HG03066 (cell line): ENCODE data around the gene SFTPB.
"Not testable (repeated sequence)": the region's sequence is repeated elsewhere in the genome, so short reads cannot be mapped to it uniquely, and the experiment has no call there.

Experiments
- ATAC-seq: cut with Tn5 transposase; IDR thresholded peaks from one replicate; pipeline ENCODE4 v1.9.1; 2021; ENCODE audit warnings: low read depth; ENCODE audit not compliant: unreplicated experiment

Gene SFTPB

GRCh38 chr2:85668009-85668856 lies at the start of gene SFTPB:
SFTPB (minus strand) TSS chr2:85668199; CDS start chr2:85668183, 16 bp downstream.
- ATAC-seq = no peak

DNA sequence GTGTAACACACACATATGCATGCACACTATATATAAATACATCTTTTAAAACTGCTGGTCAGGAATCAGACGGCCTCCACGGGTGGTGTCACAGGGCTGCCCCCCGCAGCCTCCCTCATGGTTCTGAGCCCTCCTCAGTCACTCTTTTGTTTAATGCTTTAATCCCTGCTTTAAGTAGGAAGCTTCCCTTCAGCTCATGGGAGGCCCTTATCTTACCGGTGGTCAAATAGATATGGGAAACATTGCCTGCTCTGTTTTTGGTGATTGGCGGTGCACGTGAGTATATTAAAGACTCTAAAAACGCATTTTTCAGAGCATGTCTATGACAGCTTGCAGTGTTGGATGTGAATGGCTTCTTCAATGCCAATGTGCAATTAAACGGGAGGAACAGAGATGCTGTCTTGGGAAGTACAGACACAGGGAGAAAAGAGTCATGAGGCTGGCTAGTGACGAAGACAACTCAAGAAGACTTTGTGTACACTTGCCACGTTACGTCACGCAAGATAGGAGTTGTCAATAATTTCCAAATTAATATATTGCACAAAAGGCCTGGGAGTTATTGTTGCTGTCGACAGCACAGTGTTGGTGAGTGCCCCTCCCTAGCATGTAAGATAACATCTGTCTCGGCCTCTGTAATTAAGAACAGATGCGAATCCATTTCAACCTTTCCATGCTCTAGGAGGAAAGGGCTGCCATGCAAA lies 49.5 kb upstream of the SFTPB start:
- no peak for ATAC-seq

DNA sequence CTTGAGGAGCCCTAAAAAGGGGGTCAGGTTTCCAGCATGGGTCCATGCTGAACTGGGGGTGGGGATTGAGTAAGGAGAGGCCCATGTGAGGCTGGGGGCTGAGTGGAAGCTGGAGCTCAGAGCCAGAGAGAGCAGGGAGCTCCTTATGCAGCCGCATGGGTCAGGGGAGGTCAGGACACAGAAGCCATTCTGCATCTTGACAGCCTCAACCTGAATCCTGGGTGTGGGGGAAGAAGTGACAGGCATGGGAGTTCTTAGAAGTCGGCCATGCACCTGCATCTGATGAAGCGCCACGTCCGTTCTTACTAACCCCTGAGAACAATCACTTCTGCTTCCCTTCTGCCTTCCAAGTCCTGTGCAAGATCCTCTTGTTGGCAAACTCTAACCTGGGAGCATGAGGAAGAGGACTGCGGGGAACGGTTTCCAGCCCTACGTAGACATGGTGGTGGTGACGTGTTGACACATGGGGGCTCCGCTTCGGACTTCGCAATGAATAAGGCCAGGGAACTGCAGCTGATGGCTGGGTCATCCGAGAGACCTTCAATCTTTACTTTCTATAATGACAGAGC lies 48.4 kb upstream of the SFTPB start:
- ATAC-seq = no peak

DNA sequence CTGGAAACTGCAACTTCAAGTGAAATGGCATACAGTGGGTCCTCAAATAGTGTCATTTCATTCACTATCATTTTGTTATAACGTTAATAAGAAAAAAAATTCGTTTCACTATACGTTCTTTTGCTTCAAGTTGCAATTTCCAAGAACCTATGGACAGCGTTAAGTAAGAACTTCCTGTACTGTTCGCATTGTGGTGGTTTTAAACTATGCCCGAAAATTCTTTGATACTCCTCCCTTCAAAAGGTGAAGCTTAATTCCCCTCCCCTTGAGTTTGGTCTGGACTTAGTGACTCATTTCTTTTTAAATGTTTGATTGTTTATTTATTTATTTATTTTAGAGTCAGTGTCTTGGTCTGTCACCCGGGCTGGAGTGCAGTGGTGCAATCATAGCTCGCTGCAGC lies 46.8 kb upstream of the SFTPB start:
- no peak for ATAC-seq

GRCh38 chr2:85714421-85714820 lies 46.4 kb upstream of the SFTPB start:
- not testable (repeated sequence) for ATAC-seq

- ATAC-seq = no peak
Measured at GRCh38 chr2:85713836-85714235, 45.8 kb upstream of the SFTPB start.

GRCh38 chr2:85712849-85713612 lies 45.0 kb upstream of the SFTPB start:
- no peak for ATAC-seq

- ATAC-seq = no peak
Measured at GRCh38 chr2:85712336-85712735, 44.3 kb upstream of the SFTPB start.

- ATAC-seq = no peak
Measured at GRCh38 chr2:85711578-85712060, 43.6 kb upstream of the SFTPB start.

- no peak for ATAC-seq
Measured at GRCh38 chr2:85710687-85711577, 42.9 kb upstream of the SFTPB start.

GRCh38 chr2:85709401-85709811 lies 41.4 kb upstream of the SFTPB start:
- ATAC-seq = no peak

DNA sequence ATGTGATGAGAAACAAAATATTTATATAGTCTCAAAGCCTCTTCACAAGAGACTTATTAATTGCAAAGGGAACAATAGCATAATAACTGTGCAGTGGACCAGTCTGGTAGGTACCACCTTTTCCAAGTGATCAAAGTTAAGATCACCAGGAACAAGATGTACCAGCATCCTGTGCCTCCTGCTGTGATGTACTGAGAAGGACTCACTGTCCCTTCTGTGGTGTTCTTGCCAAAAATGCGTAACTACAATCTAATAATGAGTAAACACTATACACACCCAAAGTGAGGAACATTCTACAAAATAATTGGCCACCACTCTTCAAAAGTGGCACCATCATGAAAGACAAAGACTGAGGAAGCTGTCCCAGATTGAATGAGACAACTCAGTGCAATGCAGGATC lies 40.6 kb upstream of the SFTPB start:
- no peak for ATAC-seq

DNA sequence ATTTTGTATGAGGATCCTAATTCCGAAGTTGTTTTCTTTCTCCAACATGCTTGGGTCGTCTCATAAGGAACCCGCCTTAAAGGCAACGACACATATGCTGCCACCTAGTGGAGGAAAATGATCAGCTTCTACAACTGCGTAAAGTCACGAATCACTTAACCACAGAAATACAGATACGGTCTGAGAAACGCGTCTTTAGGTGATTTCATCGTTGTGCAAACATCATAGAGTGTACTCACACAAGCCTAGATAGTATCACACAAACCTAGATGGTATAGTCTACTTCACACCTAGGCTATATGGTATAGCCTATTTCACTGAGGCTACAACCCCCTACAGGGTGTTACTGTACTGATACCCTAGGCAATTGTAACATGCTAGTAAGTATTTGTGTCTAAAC lies 39.3 kb upstream of the SFTPB start:
- ATAC-seq = no peak

DNA sequence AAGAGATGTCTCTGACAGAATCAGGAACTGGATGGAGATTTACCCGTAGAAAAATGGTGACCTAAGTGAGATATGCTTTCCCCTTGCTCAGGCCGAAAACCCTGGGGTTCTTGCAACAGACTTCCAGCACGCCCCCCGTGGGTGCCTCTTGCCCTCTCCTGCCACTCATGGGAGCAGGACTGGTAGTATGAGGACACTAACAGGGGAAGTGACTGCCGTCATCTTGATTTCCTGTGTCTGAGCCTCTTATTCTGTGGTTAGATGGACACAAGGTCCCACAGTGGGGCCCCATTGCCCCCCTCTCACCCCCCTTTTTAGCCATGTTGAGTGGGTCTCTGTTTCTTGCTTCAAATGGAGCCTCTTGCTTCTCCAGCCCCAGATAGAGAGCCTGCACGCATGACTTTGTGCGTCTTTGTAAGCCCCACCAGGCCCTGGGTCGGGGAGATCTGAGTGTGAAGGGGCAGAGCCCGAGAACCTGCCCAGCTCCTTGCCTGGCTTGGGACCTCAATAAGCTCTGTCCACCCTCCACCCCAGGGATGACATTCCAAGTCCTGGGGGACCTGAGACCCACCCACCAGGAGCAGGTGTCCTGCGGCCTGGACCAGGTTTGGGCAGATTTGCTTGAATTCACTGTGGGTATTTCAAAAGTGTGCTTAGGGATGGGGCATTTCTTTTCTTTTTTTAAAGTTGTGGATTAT lies 38.7 kb upstream of the SFTPB start:
- ATAC-seq = no peak

GRCh38 chr2:85706063-85706462 lies 38.1 kb upstream of the SFTPB start:
- no peak for ATAC-seq

DNA sequence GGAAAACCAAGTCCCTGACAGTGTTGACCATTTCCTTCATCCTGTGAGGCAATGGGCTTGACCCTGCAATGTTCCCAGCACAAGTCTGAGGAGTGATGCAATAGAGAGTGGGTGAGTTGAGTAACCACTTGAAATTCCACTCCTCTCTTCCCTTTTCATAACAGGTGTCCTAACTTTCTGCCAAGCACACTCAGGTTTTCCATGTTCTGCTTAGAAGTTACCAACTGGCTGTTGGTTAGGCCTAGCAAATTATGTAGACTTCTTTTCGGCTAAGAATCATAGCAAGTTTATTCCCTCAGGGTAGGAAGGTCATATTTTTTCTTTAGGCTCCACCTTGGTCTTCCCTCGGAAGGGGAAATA lies 37.7 kb upstream of the SFTPB start:
- ATAC-seq = no peak

- ATAC-seq = peak; percentile 59
Measured at GRCh38 chr2:85704800-85705679, 37.0 kb upstream of the SFTPB start.

DNA sequence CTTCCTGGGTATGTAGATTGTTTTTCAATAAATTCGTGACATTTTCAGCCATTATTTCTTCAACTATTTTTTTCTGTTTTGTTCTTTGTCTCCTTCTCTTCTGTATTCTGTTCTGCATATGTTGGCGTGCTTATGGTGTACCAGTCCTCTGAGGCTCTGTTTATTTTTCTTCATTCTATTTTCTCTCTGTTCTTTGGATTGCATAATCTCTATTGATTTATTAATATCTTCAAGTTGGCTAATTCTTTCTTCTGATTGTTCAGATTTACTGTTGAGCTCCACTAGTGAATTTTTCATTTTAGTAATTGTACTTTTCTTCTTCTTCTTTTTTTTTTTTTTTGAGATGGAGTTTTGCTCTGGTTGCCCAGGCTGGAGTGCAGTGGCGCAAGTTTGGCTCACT lies 36.0 kb upstream of the SFTPB start:
- no peak for ATAC-seq
